PC-9 (cell line): Measurements from ENCODE around the gene FSTL1. TPM values are rescaled to one million over a fixed set of nuclear protein-coding genes. Genes with fewer than 3 reads are reported as not detected.

Source experiments
- BruUV-seq: library from RNA; stranded (reverse); fragments of 400-500 nt; replicated peaks from 2 replicates; lab custom pipeline; 2021; lab: Mats Ljungman, UMichigan
- CTCF ChIA-PET: fragments of 300-600 bp; sonication (Branson Sonifier 250); formaldehyde crosslinking; loops from one replicate; lab custom pipeline; 2022; ENCODE audit warnings: antibody characterized with exemption; lab: Charles Lee
- POLR2A ChIA-PET: fragments of 300-600 bp; sonication (Branson Sonifier 250); formaldehyde crosslinking; loops from one replicate; lab custom pipeline; 2022; ENCODE audit warnings: antibody characterized with exemption; ENCODE audit not compliant: unreplicated experiment; lab: Charles Lee
- DNase-seq, 2 experiments: peaks; one replicate each; pipeline versions ENCODE4 v3.0.0 to v3.0.0-alpha.2; 2015 to 2022; ENCODE audit warnings: mixed read lengths in 1 of 2
- H2AFZ ChIP-seq: fragments of 200-600 bp; sonication (generic); 2 replicates; pipeline ENCODE4 v1.8.1; 2017; ENCODE audit warnings: antibody characterized with exemption
- H3F3A ChIP-seq: fragments of 200-600 bp; sonication (generic); 2 replicates; pipeline ENCODE4 v1.8.1; 2017; ENCODE audit warnings: antibody characterized with exemption, mild to moderate bottlenecking, low read depth; ENCODE audit not compliant: insufficient read depth
- H3K27ac ChIP-seq: fragments of 200-600 bp; sonication (generic); 2 replicates; pipeline ENCODE4 v1.6.1; 2016; ENCODE audit warnings: mixed run types
- H3K27me3 ChIP-seq: fragments of 200-600 bp; sonication (generic); 2 replicates; pipeline ENCODE4 v1.6.1; 2016; ENCODE audit warnings: low read depth, mixed run types; ENCODE audit not compliant: insufficient read depth
- H3K36me3 ChIP-seq: fragments of 200-600 bp; sonication (generic); 2 replicates; pipeline ENCODE4 v1.6.1; 2016; ENCODE audit warnings: low read depth, mixed run types
- H3K4me1 ChIP-seq: fragments of 200-600 bp; sonication (generic); replicated peaks from 2 replicates; pipeline ENCODE4 v1.6.1; 2016; ENCODE audit warnings: mixed run types; ENCODE audit not compliant: insufficient read depth
- H3K4me2 ChIP-seq: fragments of 200-600 bp; sonication (generic); 2 replicates; pipeline ENCODE4 v1.6.1; 2017; ENCODE audit warnings: mixed run types
- H3K4me3 ChIP-seq: fragments of 200-600 bp; sonication (generic); 2 replicates; pipeline ENCODE4 v1.6.1; 2016; ENCODE audit warnings: mixed run types
- H3K79me2 ChIP-seq: fragments of 200-600 bp; sonication (generic); 2 replicates; pipeline ENCODE4 v1.6.1; 2017; ENCODE audit warnings: low read depth, mixed run types
- H3K9me2 ChIP-seq: fragments of 200-600 bp; sonication (generic); 2 replicates; pipeline ENCODE4 v1.8.1; 2017; ENCODE audit warnings: mild to moderate bottlenecking; ENCODE audit not compliant: insufficient read depth
- H3K9me3 ChIP-seq: fragments of 200-600 bp; sonication (generic); 2 replicates; pipeline ENCODE4 v1.8.1; 2016; ENCODE audit warnings: low read depth; ENCODE audit not compliant: insufficient read depth
- H4K20me1 ChIP-seq: fragments of 200-600 bp; sonication (generic); 2 replicates; pipeline ENCODE4 v1.8.1; 2017; ENCODE audit not compliant: insufficient read depth
- CTCF ChIP-seq: fragments of 200-600 bp; sonication (generic); conservative IDR thresholded peaks from 2 replicates; pipeline ENCODE4 v1.6.1; 2017; ENCODE audit warnings: mixed run types, antibody characterized with exemption, mild to moderate bottlenecking, moderate library complexity
- EZH2 ChIP-seq: fragments of 200-600 bp; sonication (generic); IDR thresholded peaks from 2 replicates; pipeline ENCODE4 v1.8.0; 2017; ENCODE audit warnings: antibody characterized with exemption, low read depth
- intact Hi-C: fragments of 100-400 bp; cut with micrococcal nuclease; formaldehyde crosslinking; loops from one replicate; pipeline ENCODE4 v1.10.0; 2022; ENCODE audit not compliant: unreplicated experiment
- total RNA-seq: library from RNA; stranded (reverse); gene quantifications from 2 replicates; pipeline ENCODE4 v1.2.3, GENCODE V29; 2021

FSTL1 gene
- total RNA-seq, 1 experiment from 2014 or later: 225 TPM

- H3K4me3 ChIP-seq: no peak overlapping the region
- no peaks in the 10 kb centered on the region for H3K36me3 ChIP-seq
- no TSS peak for BruUV-seq
Measured at GRCh38 chr3:120416868-120417267, 33.9 kb downstream of the FSTL1 start.

DNA sequence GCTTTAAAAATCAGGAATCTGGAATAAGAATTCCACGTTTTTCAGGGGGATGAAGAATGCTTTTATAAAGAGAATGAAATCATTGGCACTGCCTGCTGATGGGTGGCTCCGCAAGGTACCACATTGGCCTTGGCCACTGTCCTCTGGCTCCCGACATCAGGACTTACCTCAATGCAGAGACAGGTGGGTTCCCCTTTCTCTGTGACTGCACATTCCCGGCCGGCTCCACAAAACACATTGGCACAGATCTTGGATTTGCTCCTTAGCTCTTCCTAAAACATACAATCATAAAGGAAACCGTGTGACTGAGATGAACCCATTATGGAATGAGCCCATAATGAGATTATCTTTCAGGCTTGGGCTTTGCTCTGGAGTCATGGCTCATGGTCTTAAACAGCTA is 35.0 kb downstream of the FSTL1 start:
- Histone ChIP-seq H2AFZ (no peak overlapping the region), H3K4me2 (no peak overlapping the region), H3K79me2 (no peaks in the 10 kb centered on the region), H3K27me3 (no peaks in the 10 kb centered on the region), H3K4me1 (peaks cover 11% of the 10 kb centered on the region), H3F3A (no peaks in the 10 kb centered on the region), H4K20me1 (no peaks in the 10 kb centered on the region), H3K36me3 (peaks cover under 1% of the 10 kb centered on the region; the same call in 1 of the 2 replicates), H3K9me2 (no peaks in the 10 kb centered on the region), H3K9me3 (no peaks in the 10 kb centered on the region), H3K4me3 (no peak overlapping the region), H3K27ac (no peak overlapping the region)
- BruUV-seq: no TSS peak
- POLR2A ChIA-PET: no interaction called here
- DNase-seq: no peak
- TF ChIP-seq EZH2 (no peak), CTCF (no peak)
- CTCF ChIA-PET: no interaction called here
- intact Hi-C loops: loop anchor here (2.0 to 10.0 kb wide), 3 partner anchors 321 to 1531 kb away; partner anchors contain the start of gene GSK3B

More at GRCh38 chr3:120416868-120417267, 33.9 kb downstream of the FSTL1 start:
- POLR2A ChIA-PET: interaction anchor here (0.5 to 0.8 kb wide), 5 partner anchors 178 to 1697 kb away, joined by 3 to 6 read pairs (median 3); no protein-coding TSS in a partner anchor
- CTCF ChIA-PET: interaction anchor here (0.6 to 3.1 kb wide), 13 partner anchors 16 to 378 kb away, joined by 3 to 29 read pairs (median 5); partner anchors contain the start of gene FSTL1
- H3K27ac ChIP-seq: no peak overlapping the region
- no peaks in the 10 kb centered on the region for H4K20me1 ChIP-seq
- H2AFZ ChIP-seq: no peak overlapping the region
- no peak for TF ChIP-seq EZH2
- TF ChIP-seq CTCF: no peak
- intact Hi-C loops: loop anchor here (1.0 to 10.0 kb wide), 8 partner anchors 18 to 1532 kb away; partner anchors contain the start of gene GSK3B
- H3K27me3 ChIP-seq: no peaks in the 10 kb centered on the region
- H3K9me2 ChIP-seq: no peaks in the 10 kb centered on the region
- no peak overlapping the region for H3K4me2 ChIP-seq
- H3F3A ChIP-seq: no peaks in the 10 kb centered on the region
- no peaks in the 10 kb centered on the region for H3K79me2 ChIP-seq
- peaks cover 11% of the 10 kb centered on the region for H3K4me1 ChIP-seq
- no peak for DNase-seq
- H3K9me3 ChIP-seq: no peaks in the 10 kb centered on the region

GRCh38 chr3:120410541-120410940 is 40.3 kb downstream of the FSTL1 start:
- CTCF ChIA-PET: no interaction called here
- Histone ChIP-seq H3K4me3 (no peak overlapping the region), H2AFZ (no peak overlapping the region), H3K79me2 (no peaks in the 10 kb centered on the region), H3K27me3 (no peaks in the 10 kb centered on the region), H3K9me2 (no peaks in the 10 kb centered on the region), H3K36me3 (peaks cover 12% of the 10 kb centered on the region), H3K4me2 (no peak overlapping the region), H3K9me3 (no peaks in the 10 kb centered on the region), H3K27ac (no peak overlapping the region), H3K4me1 (no peaks in the 10 kb centered on the region), H4K20me1 (no peaks in the 10 kb centered on the region), H3F3A (no peaks in the 10 kb centered on the region)
- TF ChIP-seq EZH2: no peak
- TF ChIP-seq CTCF: no peak
- intact Hi-C loops: loop anchor here (10.0 kb wide), 2 partner anchors 316 to 1526 kb away; partner anchors contain the start of gene GSK3B
- BruUV-seq: no TSS peak
- POLR2A ChIA-PET: no interaction called here
- DNase-seq: no peak
